ES-I3 (cell line): Measurements from ENCODE around the gene EMC10.

Source experiments
- H3K36me3 ChIP-seq: 2 replicates; pipeline ENCODE4 v1.6.1; 2013; ENCODE audit warnings: mild to moderate bottlenecking, low read length, control low read depth, moderate library complexity; ENCODE audit not compliant: insufficient read depth
- H3K4me1 ChIP-seq: 2 replicates; pipeline ENCODE4 v1.6.1; 2013; ENCODE audit warnings: mild to moderate bottlenecking, control low read depth, low read length; ENCODE audit not compliant: insufficient read depth
- H3K9ac ChIP-seq: 2 replicates; pipeline ENCODE4 v1.6.1; 2013; ENCODE audit warnings: low read depth, mild to moderate bottlenecking, low read length, moderate library complexity
- H3K9me3 ChIP-seq: 2 replicates; pipeline ENCODE4 v1.6.1; 2013; ENCODE audit warnings: mild to moderate bottlenecking, low read length, moderate library complexity; ENCODE audit not compliant: control insufficient read depth, insufficient read depth

EMC10 gene

DNA sequence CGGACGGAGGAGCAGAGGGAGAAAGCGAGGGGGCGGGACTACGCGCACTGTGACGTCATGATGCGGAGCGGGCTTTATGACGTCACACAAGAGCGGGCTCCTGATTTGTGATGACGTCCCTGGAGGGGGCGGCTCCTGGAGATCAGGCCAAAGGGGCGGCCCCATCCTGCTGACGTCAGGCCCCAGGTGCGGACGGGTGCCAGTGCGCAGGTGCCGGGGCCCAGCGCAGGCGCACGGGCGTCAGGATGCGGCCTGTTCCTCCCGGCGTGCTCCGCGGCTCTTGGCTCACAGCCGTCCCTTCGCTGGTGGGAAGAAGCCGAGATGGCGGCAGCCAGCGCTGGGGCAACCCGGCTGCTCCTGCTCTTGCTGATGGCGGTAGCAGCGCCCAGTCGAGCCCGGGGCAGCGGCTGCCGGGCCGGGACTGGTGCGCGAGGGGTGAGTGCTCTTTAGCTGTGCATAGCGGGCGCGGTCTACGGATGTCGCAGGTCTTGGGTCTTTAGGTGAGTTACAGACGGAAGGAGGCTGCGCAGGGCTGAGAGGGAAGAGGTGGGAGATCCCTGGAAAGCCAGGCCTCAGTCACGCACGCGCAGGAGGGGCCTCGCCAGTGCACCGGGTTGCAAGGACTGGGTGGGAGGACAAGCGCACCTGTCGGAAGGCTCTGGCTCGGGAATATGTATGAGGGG is at the start of gene EMC10, which contains the start of gene GARIN5A:
Gene EMC10, plus strand, starts transcription at position 284 of the 683 bp plus-strand sequence. Its CDS starts 38 bp downstream, at position 322.
Gene GARIN5A, minus strand, starts transcription at position 625 of the 683 bp plus-strand sequence. Its CDS starts 460 bp downstream, at position 165.
- H3K9ac ChIP-seq = peak within 1 kb of the TSS; percentile 100
- H3K9me3 ChIP-seq = no peaks in the 10 kb centered on the region
- no peaks in the 10 kb centered on the region for H3K4me1 ChIP-seq
- peaks cover 4% of the 10 kb centered on the region for H3K36me3 ChIP-seq

DNA sequence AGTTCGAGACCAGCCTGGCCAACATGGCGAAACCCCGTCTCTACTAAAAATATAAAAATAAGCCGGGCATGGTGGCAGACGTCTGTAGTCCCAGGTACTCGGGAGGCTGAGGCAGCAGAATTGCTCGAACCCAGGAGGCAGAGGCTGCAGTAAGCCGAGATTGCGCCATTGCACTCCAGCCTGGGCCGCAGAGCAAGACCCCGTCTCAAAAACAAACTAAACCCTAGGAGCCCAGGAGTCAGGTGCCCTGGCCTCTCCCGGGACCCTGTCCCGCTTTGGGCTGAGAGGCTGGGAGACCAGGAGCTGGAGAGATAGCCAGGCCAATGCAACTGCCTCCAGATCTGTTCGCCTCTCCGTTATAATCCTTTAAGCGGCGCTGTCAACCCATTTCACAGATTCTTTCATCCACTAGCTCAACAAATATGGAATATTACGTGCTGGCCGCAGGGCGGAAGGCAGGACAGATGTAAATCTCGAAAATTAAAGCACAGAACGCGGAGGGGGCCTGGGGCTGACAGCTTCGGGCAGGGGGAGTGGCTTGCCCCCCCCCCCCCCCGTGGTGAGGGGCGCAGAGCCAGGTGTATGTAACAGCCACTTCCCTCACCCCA is 48.9 kb upstream of the EMC10 start:
- H3K9ac ChIP-seq = peak overlapping the region; percentile 35; the same call in 1 of the 2 replicates

DNA sequence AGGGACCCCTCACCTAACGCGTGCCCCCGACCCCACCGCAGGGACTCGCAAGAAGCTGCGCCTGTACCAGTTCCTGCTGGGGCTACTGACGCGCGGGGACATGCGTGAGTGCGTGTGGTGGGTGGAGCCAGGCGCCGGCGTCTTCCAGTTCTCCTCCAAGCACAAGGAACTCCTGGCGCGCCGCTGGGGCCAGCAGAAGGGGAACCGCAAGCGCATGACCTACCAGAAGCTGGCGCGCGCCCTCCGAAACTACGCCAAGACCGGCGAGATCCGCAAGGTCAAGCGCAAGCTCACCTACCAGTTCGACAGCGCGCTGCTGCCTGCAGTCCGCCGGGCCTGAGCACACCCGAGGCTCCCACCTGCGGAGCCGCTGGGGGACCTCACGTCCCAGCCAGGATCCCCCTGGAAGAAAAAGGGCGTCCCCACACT is 48.3 kb upstream of the EMC10 start:
- H3K4me1 ChIP-seq = peaks cover 10% of the 10 kb centered on the region; the same call in 1 of the 2 replicates
- H3K9ac ChIP-seq = peak overlapping the region; percentile 35; the same call in 1 of the 2 replicates
- no peaks in the 10 kb centered on the region for H3K9me3 ChIP-seq
- no peaks in the 10 kb centered on the region for H3K36me3 ChIP-seq

More for the DNA sequence above, 48.9 kb upstream of the EMC10 start:
- Histone ChIP-seq H3K4me1 (peaks cover 7% of the 10 kb centered on the region; the same call in 1 of the 2 replicates), H3K9me3 (no peaks in the 10 kb centered on the region), H3K36me3 (no peaks in the 10 kb centered on the region)

DNA sequence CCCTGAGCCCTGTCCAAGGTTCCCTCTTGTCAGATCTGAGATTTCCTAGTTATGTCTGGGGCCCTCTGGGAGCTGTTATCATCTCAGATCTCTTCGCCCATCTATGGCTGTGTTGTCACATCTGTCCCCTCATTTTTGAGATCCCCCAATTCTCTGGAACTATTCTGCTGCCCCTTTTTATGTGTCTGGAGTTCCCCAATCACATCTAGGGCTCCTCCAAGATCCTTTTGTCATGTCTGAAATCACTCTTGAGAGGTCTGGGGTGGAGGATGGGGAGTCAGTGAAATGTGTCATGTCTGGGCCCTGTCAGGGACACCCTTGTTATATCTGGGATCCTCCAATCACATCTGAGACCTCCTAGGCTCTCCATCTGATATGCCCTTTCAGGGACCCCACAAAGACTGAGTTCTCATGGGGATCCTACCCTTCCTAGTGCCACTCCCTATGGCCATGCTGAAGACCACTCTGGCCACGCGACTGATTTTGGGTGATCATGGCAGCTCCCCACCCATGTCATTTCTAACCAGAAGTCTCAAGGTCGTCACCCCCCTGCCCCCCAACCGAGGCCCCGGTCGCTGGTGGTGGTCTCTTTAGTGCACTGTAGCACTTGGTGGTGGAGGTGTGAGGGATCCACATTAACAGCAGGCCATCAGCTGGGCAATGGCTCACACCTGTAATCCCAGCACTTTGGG is 47.4 kb upstream of the EMC10 start:
- H3K9me3 ChIP-seq = no peaks in the 10 kb centered on the region
- peaks cover 11% of the 10 kb centered on the region; the same call in 1 of the 2 replicates for H3K4me1 ChIP-seq
- H3K9ac ChIP-seq = no peak overlapping the region
- H3K36me3 ChIP-seq = no peaks in the 10 kb centered on the region

DNA sequence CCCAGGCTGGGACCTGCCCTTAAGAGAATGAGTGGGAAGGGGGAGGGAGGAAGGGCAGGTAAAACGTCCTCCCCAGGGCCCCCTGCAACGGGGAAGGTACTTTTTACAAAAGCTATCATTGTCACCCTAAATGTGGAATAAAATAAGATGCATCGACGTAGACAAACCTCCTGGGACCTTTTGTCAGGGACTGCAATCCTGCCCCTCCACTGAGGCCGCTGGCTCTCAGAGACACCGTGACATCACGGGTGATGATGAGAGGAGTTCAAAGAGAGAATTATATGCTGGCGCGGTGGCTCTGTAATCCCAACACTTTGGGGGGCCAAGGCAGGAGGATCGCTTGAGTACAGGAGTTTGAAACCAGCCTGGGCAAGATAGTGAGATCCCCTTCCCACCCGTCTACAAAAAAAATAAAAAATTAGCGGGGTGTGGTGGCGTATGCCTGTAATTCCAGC is 45.4 kb upstream of the EMC10 start:
- Histone ChIP-seq H3K4me1 (peaks cover 11% of the 10 kb centered on the region; the same call in 1 of the 2 replicates), H3K36me3 (no peaks in the 10 kb centered on the region), H3K9me3 (no peaks in the 10 kb centered on the region), H3K9ac (peak overlapping the region; percentile 67; the same call in 1 of the 2 replicates)

DNA sequence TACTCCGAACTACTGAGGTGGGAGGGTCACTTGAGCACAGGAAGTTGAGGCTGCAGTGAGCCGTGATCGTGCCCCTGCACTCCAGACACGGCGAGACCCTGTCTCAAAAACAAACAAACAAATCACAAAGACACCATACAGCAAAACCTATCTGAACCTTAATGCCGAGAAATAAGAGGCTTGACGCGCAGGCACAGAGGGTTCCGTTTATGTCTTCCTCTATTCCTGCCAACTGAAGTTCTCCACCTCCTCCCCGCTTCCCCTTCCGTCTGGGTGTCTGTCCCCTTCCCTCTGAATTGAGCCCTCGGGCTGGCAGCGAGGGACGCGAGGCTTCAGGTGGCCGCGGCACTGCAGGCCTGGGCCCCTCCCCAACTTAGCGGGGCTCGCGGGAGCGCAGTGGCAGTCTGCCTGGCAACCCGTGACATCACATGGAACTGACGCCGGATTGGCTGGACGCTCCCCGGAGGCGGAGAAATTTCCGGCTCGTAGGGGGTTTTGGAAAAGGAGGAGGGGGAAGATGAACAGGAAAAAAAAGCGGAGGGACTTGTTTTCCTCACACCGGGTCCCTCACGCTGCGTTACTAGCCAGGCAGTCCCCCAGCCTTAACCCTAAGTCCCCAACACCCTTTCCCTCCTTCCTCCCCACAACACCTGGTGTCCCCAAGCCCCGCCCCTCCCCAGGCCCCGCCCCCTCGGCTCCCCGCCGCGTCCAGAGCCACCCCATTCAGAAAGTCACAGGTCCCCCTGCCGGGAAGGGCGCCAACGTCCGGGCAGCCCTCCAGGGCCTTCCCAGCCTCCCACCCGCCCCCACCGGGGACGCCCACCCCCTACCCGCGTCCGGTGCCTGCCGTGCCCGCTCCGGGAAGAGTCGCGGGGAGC is 44.7 kb upstream of the EMC10 start:
- Histone ChIP-seq H3K4me1 (peaks cover 11% of the 10 kb centered on the region; the same call in 1 of the 2 replicates), H3K36me3 (no peaks in the 10 kb centered on the region), H3K9me3 (no peaks in the 10 kb centered on the region), H3K9ac (peak overlapping the region; percentile 76)

DNA sequence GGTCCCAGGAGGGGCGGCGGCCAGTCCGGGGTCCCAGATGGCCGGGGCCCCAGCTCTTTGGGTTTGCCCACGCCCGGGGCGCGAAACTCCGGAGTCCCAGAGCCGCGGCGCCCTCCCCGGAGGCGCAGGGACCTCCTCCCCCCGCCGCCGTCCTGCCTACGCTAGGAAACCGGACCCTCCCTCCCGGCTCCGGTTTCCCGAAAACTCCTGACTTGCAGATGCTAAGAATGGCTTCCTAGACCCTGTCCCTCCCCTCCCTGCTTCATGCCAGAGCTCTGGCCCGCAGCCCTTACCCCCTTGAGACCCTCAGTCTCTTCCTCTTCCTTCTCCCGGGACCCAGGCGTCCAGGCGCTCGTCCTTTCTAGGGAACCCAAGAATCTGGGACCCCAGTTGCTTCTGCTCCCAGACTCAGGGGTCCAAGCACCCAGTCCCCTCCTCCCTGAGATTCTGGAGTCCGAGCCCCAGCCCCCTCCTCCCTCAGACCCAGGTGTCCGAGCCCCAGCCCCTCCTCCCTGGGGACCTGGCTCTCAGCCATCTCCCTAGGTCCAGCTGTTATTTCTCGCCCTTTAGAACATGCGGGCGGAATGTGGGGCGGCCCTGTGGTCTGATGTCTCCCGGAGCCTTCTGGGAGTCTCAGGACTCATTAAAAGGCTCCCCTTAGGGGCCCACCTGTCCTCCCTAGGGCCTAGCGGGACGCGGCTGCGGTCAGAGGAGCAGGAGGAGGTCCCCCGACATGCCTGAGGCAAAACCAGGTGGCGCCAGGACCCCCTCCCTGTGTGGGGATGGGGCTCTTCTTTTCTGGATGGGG is 43.9 kb upstream of the EMC10 start, which contains the start of gene MYBPC2:
Gene MYBPC2, plus strand, starts transcription at position 672 of the 808 bp plus-strand sequence. Its CDS starts 62 bp downstream, at position 734.
- Histone ChIP-seq H3K9ac (peak within 1 kb of the TSS; percentile 76), H3K9me3 (no peaks in the 10 kb centered on the region), H3K4me1 (peaks cover 11% of the 10 kb centered on the region; the same call in 1 of the 2 replicates), H3K36me3 (no peaks in the 10 kb centered on the region)

DNA sequence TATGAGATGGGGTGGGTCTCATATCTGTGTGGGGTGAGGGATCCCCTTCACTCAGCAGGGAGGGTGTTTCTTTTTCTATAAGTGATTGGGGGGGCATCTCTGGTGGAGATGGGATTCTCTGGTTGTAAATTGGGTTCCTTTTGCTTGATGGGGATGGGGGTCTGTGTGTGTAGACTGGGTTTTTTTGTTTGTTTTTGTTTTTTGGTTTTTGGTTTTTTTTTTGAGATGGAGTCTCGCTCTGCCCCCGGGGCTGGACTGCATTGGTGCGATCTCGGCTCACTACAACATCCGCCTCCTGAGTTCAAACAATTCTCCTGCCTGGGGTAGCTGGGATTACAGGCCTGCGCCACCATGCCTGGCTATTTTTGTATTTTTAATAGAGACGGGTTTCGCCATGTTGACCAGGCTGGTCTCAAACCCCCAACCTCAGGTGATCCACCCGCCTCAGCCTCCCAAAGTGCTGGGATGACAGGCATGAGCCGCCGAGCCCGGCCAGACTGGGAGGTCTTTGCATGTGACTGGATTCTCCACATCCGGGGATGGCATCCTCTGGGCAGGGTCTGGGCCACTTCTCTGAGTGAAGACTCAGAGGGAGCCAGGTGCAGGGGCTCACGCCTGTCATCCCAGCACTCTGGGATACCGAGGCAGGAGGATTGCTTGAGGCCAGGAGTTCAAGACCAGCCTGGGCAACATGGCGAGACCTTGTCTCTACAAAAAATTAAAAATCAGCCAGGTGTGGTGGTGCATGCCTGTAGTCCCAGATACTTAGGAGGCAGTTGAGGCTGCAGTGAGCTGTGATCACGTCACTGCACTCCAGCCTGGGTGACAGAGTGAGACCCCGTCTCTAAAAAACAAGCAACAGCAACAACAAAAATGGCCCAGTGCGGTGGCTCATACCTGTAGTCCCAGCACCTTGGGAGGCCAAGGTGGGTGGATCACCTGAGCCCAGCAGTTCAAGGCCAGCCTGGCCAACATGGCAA is 42.8 kb upstream of the EMC10 start:
- H3K9me3 ChIP-seq = no peaks in the 10 kb centered on the region
- H3K4me1 ChIP-seq = peaks cover 11% of the 10 kb centered on the region; the same call in 1 of the 2 replicates
- no peaks in the 10 kb centered on the region for H3K36me3 ChIP-seq
- H3K9ac ChIP-seq = peak overlapping the region; percentile 76

DNA sequence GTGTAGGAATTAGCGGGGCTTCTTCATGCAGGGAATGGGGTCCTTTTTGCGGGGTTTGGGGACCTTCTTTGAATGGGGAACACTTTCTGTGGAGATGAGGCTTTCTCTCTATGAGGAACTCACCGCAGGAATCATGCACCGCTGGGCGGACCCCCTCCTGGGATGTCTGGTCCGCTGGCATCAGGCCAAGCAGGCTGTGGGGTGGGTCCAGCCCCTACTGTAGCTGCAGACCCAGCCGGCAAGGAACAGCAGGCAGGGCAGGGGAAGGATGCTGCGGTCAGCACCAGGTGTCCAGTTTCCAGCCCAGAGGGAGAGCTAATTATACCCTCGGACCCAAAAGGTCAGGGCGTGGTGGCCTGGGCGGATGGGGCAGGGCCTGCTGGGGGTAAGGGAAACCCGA is 41.8 kb upstream of the EMC10 start:
- H3K9me3 ChIP-seq = no peaks in the 10 kb centered on the region
- H3K9ac ChIP-seq = no peak overlapping the region
- H3K36me3 ChIP-seq = no peaks in the 10 kb centered on the region
- H3K4me1 ChIP-seq = peaks cover 11% of the 10 kb centered on the region; the same call in 1 of the 2 replicates

DNA sequence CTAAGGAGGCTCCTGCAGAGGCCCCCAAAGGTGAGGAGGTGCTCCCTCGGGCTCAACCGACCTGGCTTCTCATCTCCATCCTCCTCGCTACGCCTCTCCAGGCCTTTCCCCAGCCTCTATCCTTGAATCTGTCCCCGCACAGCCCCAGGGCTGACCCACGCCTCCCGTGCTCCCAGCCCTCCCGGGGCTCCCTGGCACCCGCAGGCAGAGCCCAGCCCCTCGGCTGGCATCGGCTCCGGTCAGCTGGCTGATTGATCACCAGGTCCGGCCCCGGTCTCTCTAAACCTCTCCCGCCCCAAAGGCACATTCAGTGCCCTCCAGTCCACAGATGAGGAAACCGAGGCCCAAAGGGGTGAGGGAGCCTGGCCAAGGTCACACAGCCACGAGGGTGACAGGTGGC is 41.1 kb upstream of the EMC10 start:
- Histone ChIP-seq H3K9ac (no peak overlapping the region), H3K4me1 (peaks cover 11% of the 10 kb centered on the region; the same call in 1 of the 2 replicates), H3K36me3 (no peaks in the 10 kb centered on the region), H3K9me3 (no peaks in the 10 kb centered on the region)

DNA sequence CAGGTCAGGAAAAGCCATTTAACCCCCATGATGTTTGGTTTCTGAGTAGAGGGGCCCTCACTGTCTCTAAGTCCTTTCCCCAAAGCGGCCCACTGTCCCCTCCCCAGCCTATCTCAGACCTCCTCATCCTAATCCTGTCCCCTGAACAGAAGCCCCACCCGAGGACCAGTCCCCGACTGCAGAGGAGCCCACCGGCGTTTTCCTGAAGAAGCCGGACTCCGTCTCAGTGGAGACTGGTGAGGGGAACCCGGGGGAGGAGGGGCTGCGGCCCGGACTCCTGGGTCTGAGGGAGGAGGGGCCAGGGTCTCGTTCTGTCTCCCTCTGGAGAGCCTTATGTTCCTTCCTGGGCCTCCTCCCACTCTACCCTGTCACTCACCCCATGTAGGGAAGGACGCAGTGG is 40.7 kb upstream of the EMC10 start:
- peaks cover 11% of the 10 kb centered on the region; the same call in 1 of the 2 replicates for H3K4me1 ChIP-seq
- no peaks in the 10 kb centered on the region for H3K36me3 ChIP-seq
- no peak overlapping the region for H3K9ac ChIP-seq
- H3K9me3 ChIP-seq = no peaks in the 10 kb centered on the region

DNA sequence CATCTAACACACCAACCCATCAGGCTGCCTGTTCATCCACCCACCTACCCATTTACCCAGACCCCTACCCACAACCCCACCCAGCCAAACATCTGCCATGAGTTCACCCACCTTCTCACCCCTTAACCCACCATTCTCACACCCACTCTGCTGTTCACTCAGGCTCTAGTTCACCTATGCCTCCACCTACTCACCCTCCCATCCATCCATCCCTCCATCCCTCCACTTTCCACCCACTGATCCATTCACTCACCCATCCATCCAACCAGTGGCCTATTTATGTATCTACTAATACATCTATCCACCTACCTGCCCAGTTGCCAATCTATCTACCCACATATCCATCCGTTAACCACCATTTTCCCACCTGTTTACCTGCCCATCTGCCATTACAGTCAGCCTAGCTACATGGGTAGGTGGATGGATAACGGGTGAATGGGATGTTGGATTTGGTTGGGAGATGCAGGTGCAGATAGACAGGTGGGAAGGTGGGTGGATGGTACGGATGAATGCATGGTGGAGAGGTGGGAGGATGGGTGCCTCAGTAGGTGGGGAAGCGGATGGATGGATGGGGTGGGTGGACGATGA is 38.4 kb upstream of the EMC10 start:
- H3K9ac ChIP-seq = no peak overlapping the region
- H3K36me3 ChIP-seq = no peaks in the 10 kb centered on the region
- H3K4me1 ChIP-seq = peaks cover 2% of the 10 kb centered on the region; the same call in 1 of the 2 replicates
- no peaks in the 10 kb centered on the region for H3K9me3 ChIP-seq
